Left ventricle myocardium inferior (tissue), 1 donor: Measurements from ENCODE around the gene ARHGAP42. TPM values are rescaled to one million over a fixed set of nuclear protein-coding genes. Genes with fewer than 3 reads are reported as not detected.
"Not testable (repeated sequence)": the region's sequence is repeated elsewhere in the genome, so short reads cannot be mapped to it uniquely, and the experiment has no call there.

Experiments
- DNase-seq: peaks from one replicate; pipeline ENCODE4 v3.0.0-alpha.2; 2020
- H3K27ac ChIP-seq: fragments of 200-600 bp; replicated peaks from 2 replicates; pipeline ENCODE4 v1.8.0; 2021
- H3K27me3 ChIP-seq: fragments of 200-600 bp; 2 replicates; pipeline ENCODE4 v1.8.0; 2021; ENCODE audit warnings: low read depth
- H3K36me3 ChIP-seq: fragments of 200-600 bp; 2 replicates; pipeline ENCODE4 v1.8.0; 2021
- H3K4me1 ChIP-seq: fragments of 200-600 bp; 2 replicates; pipeline ENCODE4 v1.8.0; 2021
- H3K4me3 ChIP-seq: fragments of 200-600 bp; 2 replicates; pipeline ENCODE4 v1.8.0; 2021; ENCODE audit warnings: mild to moderate bottlenecking, moderate library complexity
- H3K9me3 ChIP-seq: fragments of 200-600 bp; replicated peaks from 2 replicates; pipeline ENCODE4 v1.8.0; 2021
- intact Hi-C: fragments of 100-400 bp; cut with micrococcal nuclease; formaldehyde crosslinking; loops from one replicate; pipeline ENCODE4 v1.11.0; 2022
- total RNA-seq: library from RNA; stranded (reverse); fragmentation: NEBNext Ultra II Directional; extraction: Animal tissue kit (Norgen Biotek cat#: 25700); gene quantifications from one replicate; pipeline ENCODE4 v1.2.1, GENCODE V29; 2021
- TF ChIP-seq, protein P1 (sequence below): fragments of 200-600 bp; IDR thresholded peaks from 2 replicates; pipeline ENCODE4 v1.8.0; 2021; ENCODE audit warnings: antibody characterized with exemption, mild to moderate bottlenecking, borderline replicate concordance
- donor health status: DM: no; HTN: yes; CAD: no; lungs with severe emphysema.

Gene ARHGAP42
- total RNA-seq, 1 donor from 2014 or later = 11.1 TPM

DNA sequence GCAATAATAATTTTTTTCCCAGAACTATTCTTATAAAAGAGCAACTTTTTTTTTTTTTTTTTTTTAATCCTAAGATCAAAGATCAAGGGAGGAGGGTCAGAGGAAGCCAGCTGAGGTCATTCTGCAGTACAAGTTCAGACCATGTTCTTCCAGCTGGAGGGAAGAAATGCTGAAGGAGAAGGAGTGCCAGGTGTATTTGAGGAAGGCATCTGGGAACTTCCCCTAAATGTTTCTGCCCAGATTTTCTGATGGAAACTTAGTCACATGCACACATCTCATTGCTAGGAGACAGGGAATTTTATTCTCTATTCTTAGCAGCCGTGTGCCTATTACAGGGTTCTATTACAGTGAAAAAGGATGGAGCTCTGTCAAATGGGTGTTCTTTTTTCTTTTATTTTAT, 208.4 kb downstream of the ARHGAP42 start:
- H3K9me3 ChIP-seq = peaks cover 4% of the 10 kb centered on the region
- peaks cover 6% of the 10 kb centered on the region for H3K4me1 ChIP-seq
- intact Hi-C loops = no loop called here
- TF ChIP-seq, protein P1, sequence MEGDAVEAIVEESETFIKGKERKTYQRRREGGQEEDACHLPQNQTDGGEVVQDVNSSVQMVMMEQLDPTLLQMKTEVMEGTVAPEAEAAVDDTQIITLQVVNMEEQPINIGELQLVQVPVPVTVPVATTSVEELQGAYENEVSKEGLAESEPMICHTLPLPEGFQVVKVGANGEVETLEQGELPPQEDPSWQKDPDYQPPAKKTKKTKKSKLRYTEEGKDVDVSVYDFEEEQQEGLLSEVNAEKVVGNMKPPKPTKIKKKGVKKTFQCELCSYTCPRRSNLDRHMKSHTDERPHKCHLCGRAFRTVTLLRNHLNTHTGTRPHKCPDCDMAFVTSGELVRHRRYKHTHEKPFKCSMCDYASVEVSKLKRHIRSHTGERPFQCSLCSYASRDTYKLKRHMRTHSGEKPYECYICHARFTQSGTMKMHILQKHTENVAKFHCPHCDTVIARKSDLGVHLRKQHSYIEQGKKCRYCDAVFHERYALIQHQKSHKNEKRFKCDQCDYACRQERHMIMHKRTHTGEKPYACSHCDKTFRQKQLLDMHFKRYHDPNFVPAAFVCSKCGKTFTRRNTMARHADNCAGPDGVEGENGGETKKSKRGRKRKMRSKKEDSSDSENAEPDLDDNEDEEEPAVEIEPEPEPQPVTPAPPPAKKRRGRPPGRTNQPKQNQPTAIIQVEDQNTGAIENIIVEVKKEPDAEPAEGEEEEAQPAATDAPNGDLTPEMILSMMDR = no peak
- H3K4me3 ChIP-seq = no peak overlapping the region
- no peak overlapping the region for H3K27ac ChIP-seq
- no peak for DNase-seq
- H3K36me3 ChIP-seq = no peaks in the 10 kb centered on the region
- H3K27me3 ChIP-seq = no peaks in the 10 kb centered on the region

DNA sequence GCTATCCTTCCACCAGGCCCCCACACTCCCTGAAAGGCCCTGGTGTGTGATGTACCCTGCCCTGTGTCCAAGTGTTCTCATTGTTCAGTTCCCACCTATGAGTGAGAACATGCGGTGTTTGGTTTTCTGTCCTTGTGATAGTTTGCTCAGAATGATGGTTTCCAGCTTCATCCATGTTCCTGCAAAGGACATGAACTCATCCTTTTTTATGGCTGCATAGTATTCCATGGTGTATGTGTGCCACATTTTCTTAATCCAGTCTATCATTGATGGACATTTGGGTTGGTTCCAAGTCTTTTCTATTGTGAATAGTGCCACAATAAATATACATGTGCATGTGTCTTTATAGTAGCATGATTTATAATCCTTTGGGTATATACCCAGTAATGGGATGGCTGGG, 208.9 kb downstream of the ARHGAP42 start:
- H3K4me1 ChIP-seq, H3K9me3 ChIP-seq, H3K4me3 ChIP-seq, H3K27ac ChIP-seq, intact Hi-C loops, DNase-seq, H3K36me3 ChIP-seq, H3K27me3 ChIP-seq: not testable (repeated sequence)

DNA sequence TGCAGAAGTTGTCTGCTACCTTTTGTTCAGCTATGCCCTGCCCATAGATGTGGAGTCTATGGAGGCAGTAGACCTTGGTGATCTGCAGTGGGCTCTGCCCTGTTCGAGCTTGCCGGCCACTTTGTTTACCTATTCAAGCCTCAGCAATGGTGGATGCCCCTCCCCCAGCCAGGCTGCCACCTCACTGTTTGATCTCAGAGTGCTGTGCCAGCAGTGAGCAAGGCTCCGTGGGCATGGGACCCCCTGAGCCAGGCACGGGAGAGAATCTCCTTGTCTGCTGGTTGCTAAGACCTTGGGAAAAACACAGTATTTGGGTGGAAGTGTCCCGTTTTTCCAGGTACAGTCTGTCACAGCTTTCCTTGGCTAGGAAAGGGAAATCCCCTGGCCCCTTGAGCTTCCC, 214.4 kb downstream of the ARHGAP42 start:
- not testable (repeated sequence) for H3K27ac ChIP-seq

DNA sequence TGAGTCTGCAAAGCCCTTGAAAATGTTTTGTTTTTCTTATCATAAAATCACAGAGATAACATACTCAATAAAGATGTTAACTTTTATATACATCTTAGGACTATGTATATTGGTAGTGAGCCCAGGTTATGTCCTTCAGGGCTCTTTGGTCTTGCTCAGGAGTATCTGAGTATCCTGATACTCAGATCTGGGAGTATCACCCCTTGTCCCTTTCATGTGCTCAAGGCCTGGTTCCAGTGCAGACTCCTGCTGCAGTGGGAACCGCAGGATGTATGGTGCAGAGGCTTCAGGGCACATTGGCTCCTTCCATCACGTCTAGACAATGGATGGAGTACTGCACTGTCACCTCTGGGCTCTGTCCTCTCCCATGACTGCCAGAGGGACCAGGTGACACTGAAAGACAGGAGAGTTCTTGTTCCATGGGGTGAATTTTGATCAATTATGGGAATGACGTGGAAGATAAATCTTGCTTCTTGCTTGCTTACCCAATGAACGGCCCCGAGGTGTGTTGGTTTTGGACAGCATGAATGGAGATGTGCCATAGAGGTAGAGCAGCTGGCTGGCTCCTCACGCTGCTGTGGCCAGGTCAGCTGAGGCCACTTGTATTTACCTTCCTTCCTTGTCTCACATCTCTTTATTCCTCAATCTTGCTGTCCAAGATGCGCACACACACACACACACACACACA, 215.5 kb downstream of the ARHGAP42 start:
- no peaks in the 10 kb centered on the region for H3K27me3 ChIP-seq
- no peaks in the 10 kb centered on the region for H3K36me3 ChIP-seq
- no peak for DNase-seq
- intact Hi-C loops = no loop called here
- TF ChIP-seq, protein P1 = no peak
- H3K4me3 ChIP-seq = no peak overlapping the region
- H3K4me1 ChIP-seq = peaks cover 4% of the 10 kb centered on the region
- peaks cover 4% of the 10 kb centered on the region for H3K9me3 ChIP-seq
- no peak overlapping the region for H3K27ac ChIP-seq

More for the DNA sequence above, 214.4 kb downstream of the ARHGAP42 start:
- H3K4me3 ChIP-seq, H3K27me3 ChIP-seq, intact Hi-C loops, DNase-seq, H3K4me1 ChIP-seq, H3K36me3 ChIP-seq, H3K9me3 ChIP-seq: not testable (repeated sequence)

GRCh38 chr11:100903284-100903683, 216.2 kb downstream of the ARHGAP42 start:
- TF ChIP-seq, protein P1 = no peak
- Histone ChIP-seq H3K4me3 (no peak overlapping the region), H3K27ac (no peak overlapping the region), H3K27me3 (no peaks in the 10 kb centered on the region), H3K4me1 (peaks cover 4% of the 10 kb centered on the region), H3K36me3 (no peaks in the 10 kb centered on the region), H3K9me3 (peaks cover 4% of the 10 kb centered on the region)
- DNase-seq = no peak
- intact Hi-C loops = no loop called here

GRCh38 chr11:100905684-100906083, 218.6 kb downstream of the ARHGAP42 start:
- peaks cover 4% of the 10 kb centered on the region for H3K4me1 ChIP-seq
- intact Hi-C loops = no loop called here
- no peak overlapping the region for H3K4me3 ChIP-seq

More at GRCh38 chr11:100905684-100906083, 218.6 kb downstream of the ARHGAP42 start:
- DNase-seq = no peak
- no peaks in the 10 kb centered on the region for H3K36me3 ChIP-seq
- H3K27ac ChIP-seq = no peak overlapping the region
- no peaks in the 10 kb centered on the region for H3K27me3 ChIP-seq
- TF ChIP-seq, protein P1 = no peak
- H3K9me3 ChIP-seq = no peaks in the 10 kb centered on the region
